Activated T-helper 1 cell treated with anti-CD3 and anti-CD28 coated beads, Interleukin-2, amount 50 U/mL, for 16 hours (primary cell): ENCODE measurements around the gene DPEP2.
"Not testable (repeated sequence)": the region's sequence is repeated elsewhere in the genome, so short reads cannot be mapped to it uniquely, and the experiment has no call there.

Experiments
- DNase-seq, 2 donors: peaks; one replicate each; pipeline ENCODE4 v3.0.0-alpha.2; 2020; ENCODE audit warnings: low read depth in 1 of 2, low spot score in 1 of 2

The DPEP2 gene

GRCh38 chr16:67998779-67999688 is at the start of gene DPEP2:
Gene DPEP2, minus strand, starts transcription at chr16:67999484. Its CDS starts 6,272 bp downstream, at chr16:67993212.
- DNase-seq, result peak in 1 of 2 donors; percentile 23

GRCh38 chr16:68047987-68048386 is 48.7 kb upstream of the DPEP2 start:
- no peak for DNase-seq

- DNase-seq, result no peak
Measured at GRCh38 chr16:68046106-68046505, 46.8 kb upstream of the DPEP2 start.

GRCh38 chr16:68041783-68042182 is 42.5 kb upstream of the DPEP2 start:
- no peak for DNase-seq

GRCh38 chr16:68040506-68041288 is 41.4 kb upstream of the DPEP2 start:
- peak; percentile 81 to 90 for DNase-seq

- DNase-seq, result no peak
Measured at GRCh38 chr16:68037841-68038597, 38.7 kb upstream of the DPEP2 start.

- DNase-seq, result no peak
Measured at GRCh38 chr16:68035227-68035626, 35.9 kb upstream of the DPEP2 start.

GRCh38 chr16:68033101-68033500 is 33.8 kb upstream of the DPEP2 start:
- no peak for DNase-seq

- DNase-seq, result no peak
Measured at GRCh38 chr16:68031951-68032350, 32.7 kb upstream of the DPEP2 start.

- DNase-seq, result not testable (repeated sequence)
Measured at GRCh38 chr16:68030108-68030507, 30.8 kb upstream of the DPEP2 start.

GRCh38 chr16:68028996-68029395 is 29.7 kb upstream of the DPEP2 start:
- no peak for DNase-seq

- peak; percentile 91 to 92 for DNase-seq
Measured at GRCh38 chr16:68022728-68023537, 23.6 kb upstream of the DPEP2 start, which contains the start of the genes DDX28 and DUS2. Gene DDX28, minus strand, starts transcription at chr16:68023232. Its CDS starts 30 bp downstream, at chr16:68023202. Gene DUS2, plus strand, starts transcription at chr16:68023284. Its CDS starts 14,740 bp downstream, at chr16:68038024.

GRCh38 chr16:68022278-68022727 is 23.0 kb upstream of the DPEP2 start:
- DNase-seq, result no peak

- DNase-seq, result no peak
Measured at GRCh38 chr16:68021490-68021889, 22.2 kb upstream of the DPEP2 start.

- no peak for DNase-seq
Measured at GRCh38 chr16:68019167-68019680, 19.9 kb upstream of the DPEP2 start.

- no peak for DNase-seq
Measured at GRCh38 chr16:68015681-68016080, 16.4 kb upstream of the DPEP2 start, which contains the start of gene DPEP2NB. Gene DPEP2NB, minus strand, starts transcription at chr16:68015911. Its CDS starts 141 bp downstream, at chr16:68015770.

GRCh38 chr16:68013440-68013839 is 14.2 kb upstream of the DPEP2 start:
- DNase-seq, result no peak

- not testable (repeated sequence) for DNase-seq
Measured at GRCh38 chr16:68009872-68010271, 10.6 kb upstream of the DPEP2 start.

GRCh38 chr16:68009157-68009735 is 10.0 kb upstream of the DPEP2 start:
- DNase-seq, result no peak
